GM12878 (cell line): ENCODE results near the gene ZBED4. TPM values are rescaled to one million over a fixed set of nuclear protein-coding genes. Genes with fewer than 3 reads are reported as not detected.

Experiments used
- ATAC-seq: fragments of 200-7000 bp; cut with Tn5 transposase; 3 replicates; pipeline ENCODE4 v1.9.1; 2020; ENCODE audit warnings: mild to moderate bottlenecking, moderate library complexity
- BruUV-seq: library from RNA; stranded (reverse); fragments of 400-500 nt; replicated peaks from 2 replicates; lab custom pipeline; 2021; lab: Mats Ljungman, UMichigan
- CTCF ChIA-PET: fragments of 300-600 bp; sonication (Branson Sonifier 250); formaldehyde crosslinking; extraction: SDS; loops from one replicate; lab custom pipeline; 2021; ENCODE audit warnings: inconsistent platforms; lab: Yijun Ruan, JAX
- POLR2A ChIA-PET: fragments of 350-600 bp; formaldehyde crosslinking; extraction: SDS; loops from one replicate; lab custom pipeline; 2021; ENCODE audit warnings: inconsistent platforms; lab: Charles Lee
- RAD21 ChIA-PET: fragments of 300-600 bp; sonication (Branson Sonifier 250); formaldehyde crosslinking; loops from one replicate; lab custom pipeline; 2023; ENCODE audit warnings: antibody characterized with exemption; ENCODE audit not compliant: unreplicated experiment; lab: Charles Lee
- SMC1A ChIA-PET: fragments of 300-600 bp; sonication (Branson Sonifier 250); formaldehyde crosslinking; loops from one replicate; lab custom pipeline; 2023; ENCODE audit not compliant: unreplicated experiment, uncharacterized antibody; lab: Charles Lee
- DNase-seq: peaks from one replicate; pipeline ENCODE4 v3.0.0-alpha.2; 2011; ENCODE audit warnings: low read depth, low spot score
- FAIRE-seq: peaks from 3 replicates; lab custom pipeline; 2011; peaks lifted over from hg19 to GRCh38; lab: Jason Lieb, UNC
- H2AFZ ChIP-seq: 2 replicates; pipeline ENCODE4 v1.6.0; 2011; ENCODE audit warnings: low read depth, low read length, control low read depth; ENCODE audit not compliant: control insufficient read depth
- H3K27ac ChIP-seq: 2 replicates; pipeline ENCODE4 v1.5.1; 2011; ENCODE audit warnings: control low read depth; ENCODE audit not compliant: control insufficient read depth, insufficient read depth
- H3K27me3 ChIP-seq, 2 experiments: replicated peaks in 1 of 2; 2 replicates each; pipeline versions ENCODE4 v1.6.0 to v1.6.1; 2011; ENCODE audit warnings: low read length in 1 of 2; ENCODE audit not compliant: control insufficient read depth in 2 of 2, insufficient read depth in 2 of 2
- H3K36me3 ChIP-seq, 2 experiments: 2 replicates each; pipeline ENCODE4 v1.5.1; 2011; ENCODE audit warnings: low read length in 1 of 2; ENCODE audit not compliant: control insufficient read depth in 2 of 2, insufficient read depth in 2 of 2
- H3K4me1 ChIP-seq: 2 replicates; pipeline ENCODE4 v1.6.1; 2011; ENCODE audit warnings: mild to moderate bottlenecking, low read length, moderate library complexity, mixed read lengths; ENCODE audit not compliant: control insufficient read depth, insufficient read depth
- H3K4me2 ChIP-seq: 2 replicates; pipeline ENCODE4 v1.6.0; 2011; ENCODE audit warnings: control low read depth; ENCODE audit not compliant: control insufficient read depth, insufficient read depth
- H3K4me3 ChIP-seq: fragments of 200-600 bp; sonication (generic); 2 replicates; pipeline ENCODE4 v1.5.1; 2016
- H3K79me2 ChIP-seq: 2 replicates; pipeline ENCODE4 v1.6.0; 2011; ENCODE audit warnings: low read length; ENCODE audit not compliant: control insufficient read depth, insufficient read depth
- H3K9ac ChIP-seq: 2 replicates; pipeline ENCODE4 v1.8.0; 2011; ENCODE audit warnings: low read length, control low read depth, mixed read lengths; ENCODE audit not compliant: control insufficient read depth, insufficient read depth
- H3K9me3 ChIP-seq: replicated peaks from 3 replicates; pipeline ENCODE4 v1.5.1; 2011; ENCODE audit warnings: mild to moderate bottlenecking, low read length; ENCODE audit not compliant: control insufficient read depth, insufficient read depth
- H4K20me1 ChIP-seq: 2 replicates; pipeline ENCODE4 v1.6.0; 2011; ENCODE audit not compliant: control insufficient read depth, insufficient read depth
- CREM ChIP-seq: IDR thresholded peaks from 2 replicates; pipeline ENCODE4 v1.6.1; 2014; ENCODE audit warnings: antibody characterized with exemption, low read depth
- ELK1 ChIP-seq: IDR thresholded peaks from 2 replicates; pipeline ENCODE4 v1.6.1; 2012; ENCODE audit warnings: low read depth, low read length, improper control_type of control experiment
- IKZF2 ChIP-seq, 2 experiments: fragments of 450-650 bp; IDR thresholded peaks; 2 replicates each; pipeline ENCODE4 v1.6.1; 2017; ENCODE audit warnings: mild to moderate bottlenecking in 2 of 2, moderate library complexity in 2 of 2
- JUND ChIP-seq: IDR thresholded peaks from 2 replicates; pipeline ENCODE4 v1.6.1; 2012; ENCODE audit warnings: low read depth, mild to moderate bottlenecking, low read length, improper control_type of control experiment, moderate library complexity
- MAX ChIP-seq: IDR thresholded peaks from 2 replicates; pipeline ENCODE4 v1.6.1; 2012; ENCODE audit warnings: low read depth, low read length, improper control_type of control experiment
- MXI1 ChIP-seq: fragments of 150-350 bp; IDR thresholded peaks from 2 replicates; pipeline ENCODE4 v1.6.1; 2011; ENCODE audit warnings: low read depth, mild to moderate bottlenecking, inconsistent platforms, low read length, improper control_type of control experiment
- NR2C2 ChIP-seq: IDR thresholded peaks from 2 replicates; pipeline ENCODE4 v1.6.1; 2011; ENCODE audit warnings: borderline replicate concordance, low read depth; ENCODE audit not compliant: control insufficient read depth, insufficient read length
- SUZ12 ChIP-seq: fragments of 200-600 bp; sonication (generic); IDR thresholded peaks from one replicate; pipeline ENCODE4 v1.6.1; 2018; ENCODE audit warnings: antibody characterized with exemption, mild to moderate bottlenecking; ENCODE audit not compliant: unreplicated experiment
- ZNF217 ChIP-seq: fragments of 450-650 bp; IDR thresholded peaks from 2 replicates; pipeline ENCODE4 v1.6.1; 2017; ENCODE audit warnings: antibody characterized with exemption, mild to moderate bottlenecking
- ZNF24 ChIP-seq: fragments of 450-650 bp; IDR thresholded peaks from 2 replicates; pipeline ENCODE4 v1.6.1; 2017; ENCODE audit warnings: antibody characterized with exemption, mild to moderate bottlenecking
- WGBS: methylation state at CpG from one replicate; pipeline ENCODE4 v1.1.6; 2016; ENCODE audit warnings: low lambda C conversion rate; ENCODE audit not compliant: insufficient replicate concordance, insufficient coverage; ENCODE audit errors: missing lambda C conversion rate; 5-methylcytosine and 5-hydroxymethylcytosine counted together
- in situ Hi-C: fragments of 300-500 bp; cut with MboI; formaldehyde crosslinking; loops from 9 replicates; pipeline ENCODE4 v1.14.3; 2018; ENCODE audit warnings: mixed read lengths
- intact Hi-C: fragments of 100-400 bp; cut with micrococcal nuclease; formaldehyde crosslinking; loops from one replicate; pipeline ENCODE4 v1.14.2; 2022; ENCODE audit not compliant: unreplicated experiment
- polyA plus RNA-seq, 11 experiments: library from polyadenylated mRNA; depleted of rRNA in 4 of 11; unstranded in 6 of 11; stranded (reverse) in 5 of 11; fragments of >200 nt; fragmentation: Nextera tagmentation in 4 of 11; fragmentation: Illumina TruSeq in 1 of 11; extraction: Ambion mirVana in 4 of 11; extraction: Trizol in 1 of 11; gene quantifications; 1 replicate in 1 of 11; 2 replicates in 10 of 11; pipeline versions ENCODE4 v1.2.1 to v1.2.3, GENCODE V29; 2011 to 2016; ENCODE audit warnings: inconsistent platforms in 2 of 11, missing spikeins in 2 of 11, low read depth in 1 of 11
- total RNA-seq, 4 experiments: library from RNA; depleted of rRNA in 3 of 4; stranded (reverse); fragments of >200 nt in 3 of 4; fragmentation: Illumina TruSeq in 1 of 4; extraction: Trizol in 1 of 4; gene quantifications; 2 replicates each; pipeline versions ENCODE4 v1.2.1 to v1.2.3, GENCODE V29; 2013 to 2021
- TF ChIP-seq, protein P1 (sequence below): fragments of 150-350 bp; IDR thresholded peaks from 2 replicates; pipeline ENCODE4 v1.6.1; 2016; ENCODE audit warnings: low read depth, low read length
- TF ChIP-seq, protein P2 (sequence below): IDR thresholded peaks from 2 replicates; pipeline ENCODE4 v1.6.1; 2011; ENCODE audit warnings: borderline replicate concordance, low read depth, mild to moderate bottlenecking, moderate library complexity, low read length; ENCODE audit not compliant: insufficient read depth, poor library complexity, severe bottlenecking
- TF ChIP-seq, protein P3 (sequence below): IDR thresholded peaks from 2 replicates; pipeline ENCODE4 v1.6.1; 2011; ENCODE audit warnings: mild to moderate bottlenecking, low read depth, low read length, moderate library complexity; ENCODE audit not compliant: insufficient replicate concordance

Gene ZBED4
- total and polyA plus RNA-seq, 10 of the 15 experiments (the other 5 are each of a cell fraction or from before 2014, with no cell fraction given) = 2.3 to 21.6 (median 12.8) TPM

- ChIA-PET CTCF (interaction anchor here (0.7 to 1.5 kb wide), 3 partner anchors 11 to 61 kb away, joined by 3 to 5 read pairs (median 3); no protein-coding TSS in a partner anchor), RAD21 (no interaction called here), SMC1A (interaction anchor here (0.6 to 0.8 kb wide), 2 partner anchors 15 to 49 kb away, joined by 3 to 4 read pairs; no protein-coding TSS in a partner anchor), POLR2A (no interaction called here)
- intact Hi-C loops (no loop called here), in situ Hi-C loops (no loop called here)
- no peaks in the 10 kb centered on the region for H3K4me1 ChIP-seq
- peaks cover 20% of the 10 kb centered on the region; the same call in 2 of the 3 replicates for H3K9me3 ChIP-seq
- H3K4me3 ChIP-seq = no peak overlapping the region
- no peak overlapping the region for H3K9ac ChIP-seq
- WGBS = 92% methylated on average over 13 of the region's 14 CpGs
- no peaks in the 10 kb centered on the region for H4K20me1 ChIP-seq
- no peak for ATAC-seq
- no peak overlapping the region for H3K4me2 ChIP-seq
- no peak overlapping the region for H2AFZ ChIP-seq
- H3K27ac ChIP-seq = no peak overlapping the region
- H3K27me3 ChIP-seq = no peaks in the 10 kb centered on the region
- H3K79me2 ChIP-seq = peaks cover 45% of the 10 kb centered on the region
- BruUV-seq = no TSS peak
- no peak for DNase-seq
- H3K36me3 ChIP-seq = peaks cover 0 to 5% of the 10 kb centered on the region in 2 experiments; a peak in 3 of 4 replicates
- FAIRE-seq = no peak
- no peak for TF ChIP-seq ELK1
- TF ChIP-seq, protein P1, sequence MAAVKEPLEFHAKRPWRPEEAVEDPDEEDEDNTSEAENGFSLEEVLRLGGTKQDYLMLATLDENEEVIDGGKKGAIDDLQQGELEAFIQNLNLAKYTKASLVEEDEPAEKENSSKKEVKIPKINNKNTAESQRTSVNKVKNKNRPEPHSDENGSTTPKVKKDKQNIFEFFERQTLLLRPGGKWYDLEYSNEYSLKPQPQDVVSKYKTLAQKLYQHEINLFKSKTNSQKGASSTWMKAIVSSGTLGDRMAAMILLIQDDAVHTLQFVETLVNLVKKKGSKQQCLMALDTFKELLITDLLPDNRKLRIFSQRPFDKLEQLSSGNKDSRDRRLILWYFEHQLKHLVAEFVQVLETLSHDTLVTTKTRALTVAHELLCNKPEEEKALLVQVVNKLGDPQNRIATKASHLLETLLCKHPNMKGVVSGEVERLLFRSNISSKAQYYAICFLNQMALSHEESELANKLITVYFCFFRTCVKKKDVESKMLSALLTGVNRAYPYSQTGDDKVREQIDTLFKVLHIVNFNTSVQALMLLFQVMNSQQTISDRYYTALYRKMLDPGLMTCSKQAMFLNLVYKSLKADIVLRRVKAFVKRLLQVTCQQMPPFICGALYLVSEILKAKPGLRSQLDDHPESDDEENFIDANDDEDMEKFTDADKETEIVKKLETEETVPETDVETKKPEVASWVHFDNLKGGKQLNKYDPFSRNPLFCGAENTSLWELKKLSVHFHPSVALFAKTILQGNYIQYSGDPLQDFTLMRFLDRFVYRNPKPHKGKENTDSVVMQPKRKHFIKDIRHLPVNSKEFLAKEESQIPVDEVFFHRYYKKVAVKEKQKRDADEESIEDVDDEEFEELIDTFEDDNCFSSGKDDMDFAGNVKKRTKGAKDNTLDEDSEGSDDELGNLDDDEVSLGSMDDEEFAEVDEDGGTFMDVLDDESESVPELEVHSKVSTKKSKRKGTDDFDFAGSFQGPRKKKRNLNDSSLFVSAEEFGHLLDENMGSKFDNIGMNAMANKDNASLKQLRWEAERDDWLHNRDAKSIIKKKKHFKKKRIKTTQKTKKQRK = no peak
- no peak for TF ChIP-seq SUZ12
- no peak for TF ChIP-seq IKZF2 (IDR thresholded peaks at IDR 0.05)
- TF ChIP-seq, protein P2, sequence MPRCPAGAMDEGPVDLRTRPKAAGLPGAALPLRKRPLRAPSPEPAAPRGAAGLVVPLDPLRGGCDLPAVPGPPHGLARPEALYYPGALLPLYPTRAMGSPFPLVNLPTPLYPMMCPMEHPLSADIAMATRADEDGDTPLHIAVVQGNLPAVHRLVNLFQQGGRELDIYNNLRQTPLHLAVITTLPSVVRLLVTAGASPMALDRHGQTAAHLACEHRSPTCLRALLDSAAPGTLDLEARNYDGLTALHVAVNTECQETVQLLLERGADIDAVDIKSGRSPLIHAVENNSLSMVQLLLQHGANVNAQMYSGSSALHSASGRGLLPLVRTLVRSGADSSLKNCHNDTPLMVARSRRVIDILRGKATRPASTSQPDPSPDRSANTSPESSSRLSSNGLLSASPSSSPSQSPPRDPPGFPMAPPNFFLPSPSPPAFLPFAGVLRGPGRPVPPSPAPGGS = no peak
- no peak for TF ChIP-seq NR2C2
- TF ChIP-seq, protein P3, sequence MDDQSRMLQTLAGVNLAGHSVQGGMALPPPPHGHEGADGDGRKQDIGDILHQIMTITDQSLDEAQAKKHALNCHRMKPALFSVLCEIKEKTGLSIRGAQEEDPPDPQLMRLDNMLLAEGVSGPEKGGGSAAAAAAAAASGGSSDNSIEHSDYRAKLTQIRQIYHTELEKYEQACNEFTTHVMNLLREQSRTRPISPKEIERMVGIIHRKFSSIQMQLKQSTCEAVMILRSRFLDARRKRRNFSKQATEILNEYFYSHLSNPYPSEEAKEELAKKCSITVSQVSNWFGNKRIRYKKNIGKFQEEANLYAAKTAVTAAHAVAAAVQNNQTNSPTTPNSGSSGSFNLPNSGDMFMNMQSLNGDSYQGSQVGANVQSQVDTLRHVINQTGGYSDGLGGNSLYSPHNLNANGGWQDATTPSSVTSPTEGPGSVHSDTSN = no peak
- TF ChIP-seq JUND = no peak
- TF ChIP-seq MAX = no peak
- TF ChIP-seq MXI1 = no peak
- TF ChIP-seq CREM = no peak
- no peak for TF ChIP-seq ZNF217
- TF ChIP-seq ZNF24 = no peak
These were observed 16.4 kb downstream of the ZBED4 start for GRCh38 chr22:49869845-49870712.
